ENCODE results near the gene PDZD2. TPM values are rescaled to one million over a fixed set of nuclear protein-coding genes. Genes with fewer than 3 reads are reported as not detected.

Gene PDZD2
- total RNA-seq, 1 donor from 2014 or later, result 4.3 TPM

GRCh38 chr5:31807789-31808540, 169.0 kb downstream of the PDZD2 start:
- Mint-ChIP-seq H3K4me1 (ENCODE audit: unreplicated experiment) (peaks cover 10% of the 10 kb centered on the region), H3K36me3 (no peaks in the 10 kb centered on the region), H3K4me3 (no peak overlapping the region), H3K27ac (no peak overlapping the region), H3K27me3 (no peaks in the 10 kb centered on the region), H3K9me3 (no peaks in the 10 kb centered on the region)
- no peak for DNase-seq (ENCODE audit: extremely low spot score, unreplicated experiment)
- TF ChIP-seq, protein P1, sequence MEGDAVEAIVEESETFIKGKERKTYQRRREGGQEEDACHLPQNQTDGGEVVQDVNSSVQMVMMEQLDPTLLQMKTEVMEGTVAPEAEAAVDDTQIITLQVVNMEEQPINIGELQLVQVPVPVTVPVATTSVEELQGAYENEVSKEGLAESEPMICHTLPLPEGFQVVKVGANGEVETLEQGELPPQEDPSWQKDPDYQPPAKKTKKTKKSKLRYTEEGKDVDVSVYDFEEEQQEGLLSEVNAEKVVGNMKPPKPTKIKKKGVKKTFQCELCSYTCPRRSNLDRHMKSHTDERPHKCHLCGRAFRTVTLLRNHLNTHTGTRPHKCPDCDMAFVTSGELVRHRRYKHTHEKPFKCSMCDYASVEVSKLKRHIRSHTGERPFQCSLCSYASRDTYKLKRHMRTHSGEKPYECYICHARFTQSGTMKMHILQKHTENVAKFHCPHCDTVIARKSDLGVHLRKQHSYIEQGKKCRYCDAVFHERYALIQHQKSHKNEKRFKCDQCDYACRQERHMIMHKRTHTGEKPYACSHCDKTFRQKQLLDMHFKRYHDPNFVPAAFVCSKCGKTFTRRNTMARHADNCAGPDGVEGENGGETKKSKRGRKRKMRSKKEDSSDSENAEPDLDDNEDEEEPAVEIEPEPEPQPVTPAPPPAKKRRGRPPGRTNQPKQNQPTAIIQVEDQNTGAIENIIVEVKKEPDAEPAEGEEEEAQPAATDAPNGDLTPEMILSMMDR (conservative IDR thresholded peaks at IDR 0.05), result no peak

- Mint-ChIP-seq H3K27me3 (no peaks in the 10 kb centered on the region), H3K4me1 (ENCODE audit: unreplicated experiment) (peaks cover 10% of the 10 kb centered on the region), H3K36me3 (no peaks in the 10 kb centered on the region), H3K4me3 (no peak overlapping the region), H3K27ac (peak overlapping the region; percentile 31), H3K9me3 (no peaks in the 10 kb centered on the region)
- peak; percentile 72 for DNase-seq (ENCODE audit: extremely low spot score, unreplicated experiment)
- TF ChIP-seq, protein P1 (conservative IDR thresholded peaks at IDR 0.05), result peak; percentile 86
Measured at GRCh38 chr5:31809050-31809870, 170.3 kb downstream of the PDZD2 start.

DNA sequence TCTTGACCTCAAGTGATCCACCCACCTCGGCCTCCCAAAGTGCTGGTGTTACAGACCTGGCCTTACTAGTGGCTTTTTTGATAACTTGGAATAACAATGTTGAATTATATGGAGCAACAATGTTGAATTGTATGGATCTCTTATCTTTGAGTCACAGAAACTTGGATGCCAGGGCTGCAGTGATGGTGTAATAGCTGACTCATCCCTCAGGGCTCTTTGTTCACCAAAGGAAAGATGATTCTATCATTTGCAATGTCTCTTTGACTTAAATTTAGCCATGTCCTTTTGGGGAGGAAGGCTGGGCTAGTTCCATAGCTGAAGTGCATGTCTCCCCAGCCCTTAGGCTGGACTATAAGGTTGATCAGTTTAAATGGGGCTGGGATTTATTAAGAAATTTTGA, 172.3 kb downstream of the PDZD2 start:
- Mint-ChIP-seq H3K36me3 (no peaks in the 10 kb centered on the region), H3K4me3 (no peak overlapping the region), H3K27me3 (no peaks in the 10 kb centered on the region), H3K9me3 (no peaks in the 10 kb centered on the region), H3K27ac (no peak overlapping the region), H3K4me1 (ENCODE audit: unreplicated experiment) (peaks cover 14% of the 10 kb centered on the region)
- TF ChIP-seq, protein P1 (conservative IDR thresholded peaks at IDR 0.05), result no peak
- DNase-seq (ENCODE audit: extremely low spot score, unreplicated experiment), result no peak

DNA sequence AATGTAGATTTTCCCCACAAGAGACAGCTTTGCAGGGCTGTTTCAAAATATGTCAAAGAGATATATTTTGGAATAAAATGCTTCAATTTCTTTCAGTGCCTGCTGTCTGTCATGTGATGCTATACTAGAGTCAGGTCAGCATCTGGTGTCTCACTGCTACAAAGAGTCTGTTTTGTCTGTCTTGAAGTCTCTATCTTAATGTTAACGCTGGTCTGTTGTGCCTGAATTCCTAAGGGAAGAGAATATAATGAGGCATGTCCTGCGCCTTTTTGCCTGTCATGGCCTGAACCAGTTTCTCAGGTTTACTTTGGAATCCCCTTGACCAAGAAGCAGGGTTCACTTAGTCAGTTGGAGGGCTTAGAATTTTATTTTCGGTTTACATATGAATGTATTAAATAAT, 176.4 kb downstream of the PDZD2 start:
- Mint-ChIP-seq H3K4me3 (no peak overlapping the region), H3K36me3 (no peaks in the 10 kb centered on the region)

DNA sequence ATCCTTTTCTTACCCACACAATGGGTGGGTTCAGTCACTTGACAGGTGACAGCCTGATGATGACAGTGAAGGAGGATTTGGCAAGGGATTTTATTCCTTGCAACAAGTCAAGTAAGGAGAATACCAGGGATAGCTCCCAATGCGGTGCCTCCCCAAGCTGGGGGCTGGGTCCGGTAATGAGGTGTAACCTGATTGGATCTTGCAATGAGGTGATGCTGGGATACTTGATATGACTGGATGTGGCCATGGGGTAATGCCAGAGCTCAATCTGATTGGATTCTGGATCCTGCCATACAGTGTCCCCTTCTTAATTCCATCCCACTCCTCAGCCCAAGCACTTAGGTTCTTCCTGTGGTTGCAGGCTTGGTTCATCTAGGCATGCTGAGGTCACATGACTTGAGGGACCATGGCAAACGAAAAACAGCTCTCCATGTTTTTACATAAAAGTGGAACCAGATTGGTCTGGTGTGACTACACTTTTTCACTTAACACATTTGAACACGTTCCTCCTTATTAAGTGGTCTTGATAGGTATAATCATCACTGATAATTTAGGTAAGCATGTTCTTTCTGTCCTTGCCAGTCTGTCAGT, 181.1 kb downstream of the PDZD2 start:
- Mint-ChIP-seq H3K9me3 (no peaks in the 10 kb centered on the region), H3K4me3 (no peak overlapping the region), H3K36me3 (no peaks in the 10 kb centered on the region), H3K4me1 (ENCODE audit: unreplicated experiment) (peaks cover 4% of the 10 kb centered on the region), H3K27ac (no peak overlapping the region), H3K27me3 (no peaks in the 10 kb centered on the region)
- no peak for DNase-seq (ENCODE audit: extremely low spot score, unreplicated experiment)
- TF ChIP-seq, protein P1 (conservative IDR thresholded peaks at IDR 0.05), result no peak

More for the DNA sequence above, 176.4 kb downstream of the PDZD2 start:
- Mint-ChIP-seq H3K9me3 (no peaks in the 10 kb centered on the region), H3K4me1 (ENCODE audit: unreplicated experiment) (peaks cover 4% of the 10 kb centered on the region), H3K27me3 (no peaks in the 10 kb centered on the region), H3K27ac (peak overlapping the region; percentile 60)
- TF ChIP-seq, protein P1 (conservative IDR thresholded peaks at IDR 0.05), result no peak
- DNase-seq (ENCODE audit: extremely low spot score, unreplicated experiment), result no peak
